GM04504 (cell line): ENCODE data around the gene CDC45.
"Not testable (repeated sequence)": the region's sequence is repeated elsewhere in the genome, so short reads cannot be mapped to it uniquely, and the experiment has no call there.

Source experiments
- DNase-seq: peaks from one replicate; pipeline ENCODE4 v3.0.0-alpha.2; 2012; ENCODE audit warnings: low read depth

Gene CDC45

DNA sequence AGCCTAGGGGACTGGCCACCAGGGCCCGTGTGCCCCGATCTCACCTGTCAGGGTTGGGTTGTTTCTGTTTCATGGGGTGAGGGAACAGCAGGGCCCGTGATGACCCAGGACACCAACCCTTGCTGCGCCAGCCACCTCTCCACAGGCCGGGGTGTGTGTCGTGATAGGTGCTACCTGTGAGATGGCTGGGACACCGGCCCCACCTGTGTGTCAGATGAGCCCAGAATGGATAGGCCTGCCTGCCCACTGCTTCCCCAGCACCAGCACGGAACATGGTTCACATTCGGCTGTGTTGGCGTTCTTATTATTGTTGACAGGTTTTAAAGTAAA is 37.4 kb downstream of the CDC45 start:
- DNase-seq = no peak

DNA sequence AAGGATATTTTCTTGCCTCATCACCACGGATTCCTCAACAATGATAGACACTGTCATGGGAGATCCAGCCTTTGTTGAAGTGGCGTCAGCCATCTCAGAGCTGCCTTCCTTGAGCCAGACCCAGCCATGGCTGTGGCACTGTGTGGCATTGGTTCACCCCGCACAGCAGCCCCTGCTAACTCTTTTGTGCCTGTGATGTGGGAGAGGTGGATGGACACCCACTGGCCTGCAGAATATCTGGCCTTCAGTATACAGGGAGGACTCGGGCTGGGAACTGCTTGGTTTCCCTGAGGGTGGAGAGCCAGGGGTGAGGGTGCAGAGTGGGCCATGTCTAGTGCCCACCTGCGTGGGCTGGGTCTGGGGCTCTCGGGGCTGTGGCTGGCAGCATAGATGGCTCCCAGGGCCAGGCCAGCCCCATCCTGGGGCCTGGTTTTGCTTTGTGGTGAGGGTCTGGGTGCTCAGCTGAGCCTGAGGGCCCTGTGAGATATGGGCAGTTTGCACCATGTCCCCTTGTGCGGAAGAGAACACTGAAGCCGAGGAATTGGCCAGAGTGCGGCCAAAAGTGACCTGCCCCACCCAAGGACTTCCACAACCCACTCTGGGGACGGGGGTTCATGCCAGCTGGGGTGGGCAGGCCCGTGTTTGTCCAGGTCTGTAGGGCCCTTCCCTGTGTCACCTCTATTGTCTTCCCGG is 38.3 kb downstream of the CDC45 start:
- DNase-seq = no peak

DNA sequence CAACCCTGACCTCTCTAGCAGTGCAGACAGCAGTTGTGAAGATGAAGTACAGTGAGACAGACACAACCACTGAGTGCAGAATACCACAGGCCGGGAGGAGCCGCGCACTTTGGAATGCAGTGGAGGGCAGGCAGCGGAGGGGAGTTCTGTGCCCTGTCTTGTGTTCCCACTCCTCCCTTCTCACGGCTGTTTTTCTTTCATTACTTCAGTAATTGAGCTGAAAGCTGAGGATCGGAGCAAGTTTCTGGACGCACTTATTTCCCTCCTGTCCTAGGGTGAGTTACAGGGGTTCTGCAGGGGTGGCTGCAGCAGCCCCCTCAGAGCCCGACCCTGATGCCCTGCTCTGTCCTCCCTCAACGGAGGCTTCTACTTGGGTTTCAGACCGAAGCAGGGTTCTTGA is 38.9 kb downstream of the CDC45 start:
- DNase-seq = no peak

DNA sequence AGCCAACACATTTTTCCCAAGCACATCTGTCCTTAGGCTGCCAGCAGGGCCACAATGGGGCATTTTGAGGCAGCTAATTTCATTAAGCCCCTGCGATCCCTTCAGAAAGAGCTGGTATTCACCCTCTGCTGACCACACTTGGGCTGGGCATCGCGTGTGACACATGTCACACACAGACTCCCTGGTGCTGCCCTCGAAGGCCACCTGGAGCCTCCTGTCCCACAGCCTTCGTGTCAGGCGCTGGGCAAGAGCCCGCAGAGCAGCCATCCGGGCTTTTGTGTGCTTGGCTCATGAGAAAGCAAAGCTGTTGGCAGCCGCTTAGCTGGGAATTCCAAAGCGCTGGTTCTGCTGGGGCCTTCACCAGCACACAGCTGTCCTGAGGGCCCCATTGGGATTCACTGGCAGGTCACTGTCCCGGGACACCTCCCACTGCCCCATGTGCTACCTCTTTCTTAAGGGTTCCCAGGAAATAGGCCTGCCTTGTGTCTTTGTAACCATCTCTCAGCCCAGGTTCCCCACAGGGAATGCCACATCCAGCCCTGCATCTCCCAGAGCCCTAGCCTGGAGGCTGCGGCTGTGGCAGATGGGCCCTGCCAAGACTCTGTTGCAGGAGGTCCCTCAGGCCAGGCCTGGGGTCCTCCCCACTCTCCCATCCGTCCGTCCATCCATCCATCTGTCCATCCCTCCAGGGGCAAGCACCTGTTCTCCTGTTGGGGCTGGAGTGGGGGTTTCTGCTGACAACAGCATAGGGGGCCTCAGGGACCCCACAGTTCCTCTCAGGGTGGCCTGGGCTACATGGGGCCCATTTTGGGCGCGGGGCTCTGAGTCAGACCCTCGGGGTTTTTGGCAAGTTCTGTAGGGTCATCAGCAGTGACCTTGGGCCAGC is 39.6 kb downstream of the CDC45 start:
- no peak for DNase-seq

DNA sequence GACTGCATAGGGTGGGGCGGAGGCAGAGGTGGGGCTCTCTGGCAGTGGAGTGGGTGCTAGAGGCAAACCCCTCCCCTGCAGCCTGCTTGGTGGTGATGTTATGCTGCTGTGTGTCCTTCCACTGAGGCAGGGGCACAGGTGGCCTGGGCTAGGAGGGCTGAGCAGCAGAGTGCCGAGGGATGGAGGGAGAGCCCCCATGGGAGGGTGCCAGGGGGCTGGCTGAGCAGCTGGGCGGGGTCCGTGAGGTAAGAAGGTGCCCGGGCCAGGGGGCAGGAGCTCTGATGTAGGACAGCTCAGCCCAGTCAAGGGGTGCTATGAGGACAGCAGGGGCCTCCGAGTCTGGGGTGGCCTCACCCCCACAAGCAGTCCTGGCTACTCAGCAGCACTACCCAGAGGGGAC is 40.3 kb downstream of the CDC45 start:
- no peak for DNase-seq

DNA sequence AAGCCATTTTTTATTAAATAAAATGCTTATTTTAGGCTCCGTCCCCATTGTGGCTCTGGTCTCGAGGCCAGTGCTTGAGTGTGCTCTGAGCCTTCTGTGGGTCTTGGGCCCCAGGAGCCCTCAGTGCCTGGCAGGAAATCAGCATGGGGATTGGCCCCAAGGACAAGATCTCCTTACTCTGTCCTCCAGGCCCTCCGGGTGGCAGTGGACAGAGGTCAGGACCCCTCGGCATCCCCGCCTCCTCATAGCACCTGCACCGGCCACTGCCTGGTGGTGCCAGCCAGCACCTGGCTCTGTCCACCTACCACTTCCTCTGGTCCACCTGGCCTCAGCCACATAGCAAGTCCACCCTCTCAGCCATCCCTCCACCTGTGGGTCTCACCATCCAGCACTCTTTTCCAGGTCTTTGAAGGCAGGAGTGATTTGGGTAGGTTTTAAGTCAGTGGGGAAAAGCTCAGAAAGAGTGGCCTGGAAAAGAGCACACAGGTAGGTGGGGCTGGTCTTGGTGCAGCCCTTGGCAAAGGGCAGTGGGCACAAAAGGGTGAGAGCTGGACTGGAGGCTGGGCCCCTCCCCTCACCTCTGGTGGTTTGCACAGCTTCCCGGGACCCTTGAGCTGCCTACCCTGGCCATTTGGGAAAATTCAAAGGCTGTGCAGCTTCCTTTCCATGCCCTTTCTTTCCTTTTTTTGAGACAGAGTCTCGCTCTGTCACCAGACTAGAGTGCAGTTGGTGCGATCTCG is 41.0 kb downstream of the CDC45 start:
- no peak for DNase-seq

DNA sequence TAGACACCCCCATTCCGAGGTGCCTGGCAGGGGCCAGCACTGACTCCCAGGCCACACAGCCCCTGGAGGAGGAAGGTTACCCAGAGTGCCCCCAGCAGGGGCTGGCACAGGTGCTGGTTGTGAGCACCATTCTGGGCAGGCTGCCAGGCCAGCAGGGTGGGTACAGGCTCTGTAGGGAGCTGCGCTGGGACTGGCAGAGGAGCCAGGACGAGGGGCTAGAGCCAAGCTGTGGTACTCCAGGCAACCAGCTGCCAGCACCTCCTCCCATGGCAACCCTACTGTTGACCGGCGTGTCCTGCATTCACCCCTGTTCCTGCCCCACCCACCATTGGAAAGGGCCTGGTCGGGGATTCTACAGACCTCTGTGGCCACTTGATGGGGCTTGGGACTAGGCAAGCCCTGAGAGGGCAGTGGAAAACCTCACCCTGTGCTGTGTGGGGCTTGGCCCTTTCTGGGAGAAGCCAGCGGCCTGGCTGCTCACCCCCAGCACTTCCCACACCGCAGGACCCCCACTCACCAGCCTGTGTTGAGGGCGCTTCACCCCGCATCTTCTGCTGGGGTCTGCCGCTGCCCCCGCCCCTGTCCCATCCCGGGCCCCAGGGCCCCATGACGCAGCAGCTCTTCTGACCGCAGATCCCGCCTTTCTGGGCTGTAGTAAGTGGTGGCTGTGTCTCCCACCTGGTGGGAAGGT is 42.6 kb downstream of the CDC45 start:
- DNase-seq = no peak

DNA sequence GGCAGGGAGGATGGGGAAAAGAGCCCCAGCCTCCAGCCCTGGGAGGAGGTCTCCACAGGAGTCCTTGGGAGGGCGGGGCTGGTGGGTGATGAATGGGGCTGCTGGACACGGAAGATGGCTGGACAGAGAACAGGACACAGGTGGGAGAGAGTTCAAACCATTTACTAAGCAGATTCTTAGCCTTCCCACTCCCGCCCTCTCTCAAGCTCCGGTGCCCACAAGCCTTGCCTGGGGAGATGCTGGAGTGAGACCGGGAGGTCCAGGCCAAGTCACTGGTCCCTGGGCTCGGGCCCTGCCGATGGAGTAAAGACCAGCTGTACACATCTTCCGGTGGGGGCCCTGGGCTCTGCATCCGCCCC is 43.1 kb downstream of the CDC45 start:
- no peak for DNase-seq

DNA sequence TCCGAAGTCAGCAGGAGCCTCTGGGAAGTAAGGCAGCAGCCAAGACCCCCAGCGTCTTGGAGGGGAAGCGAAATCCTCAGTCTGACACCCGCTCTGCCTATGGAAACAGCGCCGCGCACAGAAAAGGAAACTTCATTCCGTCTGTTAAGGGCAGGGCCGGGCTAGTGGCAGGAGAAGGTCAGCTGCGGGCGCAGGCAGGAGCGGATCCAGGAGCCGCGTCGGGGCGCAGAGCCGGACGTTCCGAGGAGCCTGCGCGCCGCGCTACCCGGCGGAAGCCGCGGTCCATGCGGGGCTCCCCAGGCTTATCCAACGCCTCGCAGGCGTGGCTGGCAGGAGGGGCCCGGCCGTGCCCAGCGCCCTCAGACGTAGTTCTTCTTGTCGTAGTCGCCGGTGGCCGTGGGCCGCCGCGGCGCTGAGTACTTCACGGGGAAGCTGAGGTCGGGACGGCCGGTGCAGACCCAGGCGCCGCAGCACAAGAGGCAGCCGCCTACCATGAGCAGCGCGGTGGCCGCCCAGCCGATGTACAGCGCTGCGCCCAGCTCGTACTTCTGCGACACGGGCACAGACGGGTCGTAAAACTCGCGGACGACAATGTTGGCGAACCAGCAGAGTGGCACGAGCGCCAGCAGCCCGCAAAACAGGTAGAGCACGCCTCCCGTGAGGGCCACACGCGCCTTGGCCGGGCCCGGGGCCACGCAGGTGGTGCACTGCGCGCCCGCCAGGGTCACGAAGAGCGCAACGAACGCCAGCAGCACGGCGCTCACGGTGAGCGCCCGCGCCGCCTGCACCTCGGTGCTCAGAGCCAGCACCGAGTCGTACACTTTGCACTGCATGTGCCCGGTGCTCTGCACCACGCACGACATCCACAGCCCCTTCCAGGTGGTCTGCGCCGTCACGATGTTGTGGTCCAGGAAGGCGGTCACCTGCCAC is 43.8 kb downstream of the CDC45 start:
- DNase-seq = no peak

DNA sequence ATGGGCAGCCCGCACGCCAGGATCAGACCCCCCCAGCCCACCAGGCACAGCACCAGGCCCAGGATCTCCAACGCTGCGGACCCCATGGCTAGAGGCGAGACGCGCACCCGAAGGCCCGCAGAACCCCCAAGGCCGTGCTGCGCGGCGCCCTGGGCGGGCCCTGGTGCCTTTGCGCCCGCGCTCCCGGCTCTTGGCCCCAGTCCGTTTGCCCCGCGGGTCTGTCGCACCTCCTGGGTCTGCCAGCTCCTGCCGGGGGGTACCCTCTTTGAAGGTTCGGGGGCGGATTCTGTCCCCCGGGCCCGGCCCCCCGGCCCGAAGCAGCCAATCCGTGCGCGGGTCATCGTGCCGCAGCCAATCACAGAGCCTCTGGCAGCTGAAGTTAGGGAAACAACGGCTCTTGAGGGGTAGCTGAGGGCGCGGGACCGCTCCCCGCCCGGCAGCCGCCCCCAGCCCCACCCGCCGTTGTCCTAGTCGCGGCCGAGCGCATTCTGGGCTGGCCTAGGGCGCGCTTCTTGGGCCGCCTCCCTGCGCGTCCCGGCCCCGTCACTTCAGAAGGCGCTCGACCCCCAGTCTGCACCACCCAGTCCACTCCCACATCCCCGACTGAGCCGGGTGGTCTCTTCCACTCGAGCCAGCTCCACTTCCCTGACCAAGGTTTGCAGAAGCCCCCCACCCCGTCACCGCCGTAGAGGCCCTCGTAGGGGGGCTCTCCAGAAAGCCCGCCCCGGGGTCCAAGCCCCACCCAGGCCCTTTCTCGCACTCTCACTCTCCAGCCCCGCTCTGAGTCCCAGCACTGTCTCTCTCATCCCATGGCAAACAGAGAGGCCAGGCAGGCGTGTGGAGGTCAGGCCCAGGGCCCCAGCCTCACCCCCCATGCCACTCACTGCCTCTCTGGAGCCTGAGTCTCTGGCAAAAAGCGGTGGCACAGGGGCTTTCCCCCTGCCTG is 44.7 kb downstream of the CDC45 start, which contains the start of gene CLDN5:
TSS of gene CLDN5 (minus strand) at position 241 of the 946 bp plus-strand sequence. CDS start at position 86, 155 bp downstream.
- DNase-seq = no peak

DNA sequence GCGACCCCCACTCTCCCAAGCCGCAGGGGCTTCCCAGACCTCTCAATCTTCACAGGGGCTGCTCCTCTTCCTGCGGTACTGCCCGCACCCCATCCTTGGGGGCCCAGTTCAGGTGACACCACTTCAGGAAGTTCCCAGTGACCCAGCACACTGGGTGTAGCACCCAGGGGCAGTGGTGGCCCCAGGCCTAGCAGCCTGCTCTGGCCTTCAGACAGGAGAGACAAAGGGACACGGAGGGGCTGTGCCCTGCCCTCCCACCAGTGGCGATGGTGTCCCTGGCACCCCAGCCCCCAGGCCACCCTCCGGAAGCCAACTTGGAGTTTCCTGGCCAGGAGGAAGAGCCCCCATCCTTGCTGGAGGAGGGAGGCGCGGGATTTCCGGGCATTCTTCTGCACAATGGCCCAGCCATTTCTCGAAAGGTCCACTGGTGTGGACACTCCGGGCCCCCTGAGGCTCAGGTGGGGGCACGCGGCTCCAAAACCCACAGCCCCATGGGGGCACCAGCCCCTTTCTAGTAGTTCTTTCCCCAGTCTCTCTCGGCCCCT is 45.5 kb downstream of the CDC45 start:
- no peak for DNase-seq

DNA sequence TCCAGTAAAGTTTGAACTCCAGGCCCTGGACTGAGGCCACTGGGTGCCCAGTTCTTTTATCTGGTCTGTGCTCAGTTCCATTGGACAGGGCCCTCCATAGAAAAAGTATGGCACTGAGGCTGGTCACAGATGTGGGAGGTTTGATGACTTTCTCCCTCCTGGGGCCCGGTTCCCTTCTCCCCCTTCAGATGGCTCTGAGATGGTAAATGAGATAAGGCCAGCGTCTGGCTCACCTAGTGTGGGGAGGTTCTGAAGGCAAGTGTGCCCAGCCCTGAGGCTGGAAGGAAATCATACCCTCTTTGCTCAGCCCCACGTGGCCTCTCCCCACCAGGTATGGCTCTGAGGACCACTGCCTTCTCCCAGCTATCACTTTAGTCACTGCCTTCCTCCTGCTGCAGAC is 45.9 kb downstream of the CDC45 start:
- no peak for DNase-seq

DNA sequence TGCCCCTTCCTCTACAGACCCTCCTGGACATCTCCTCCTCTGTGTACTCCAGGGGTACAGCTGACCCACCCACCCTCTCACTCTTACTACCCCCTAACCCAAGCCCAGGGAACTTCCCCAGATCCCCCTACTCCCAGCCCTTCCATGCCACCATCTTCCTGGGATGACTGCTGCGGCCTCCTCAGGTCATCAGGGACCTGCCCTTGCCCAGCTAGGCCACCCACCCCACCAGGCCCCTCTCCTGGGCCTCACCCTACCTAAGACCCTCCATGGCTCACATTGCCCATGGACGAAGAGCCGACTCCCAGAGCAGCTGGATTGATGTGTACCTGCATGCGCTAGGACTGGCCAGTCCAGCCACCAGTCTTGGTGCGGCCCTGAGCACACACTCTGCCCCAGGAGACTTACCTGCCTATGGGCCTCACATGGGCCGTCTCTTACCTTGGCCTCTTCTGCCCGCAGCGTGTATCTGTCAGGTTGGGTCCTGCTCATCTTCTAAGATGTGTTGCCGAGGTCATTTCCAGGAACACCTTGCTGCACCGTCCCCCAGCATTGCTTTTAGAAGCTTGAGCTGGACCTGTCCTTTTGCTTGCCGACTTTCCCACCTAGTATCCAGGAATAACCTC is 46.5 kb downstream of the CDC45 start:
- DNase-seq = no peak

DNA sequence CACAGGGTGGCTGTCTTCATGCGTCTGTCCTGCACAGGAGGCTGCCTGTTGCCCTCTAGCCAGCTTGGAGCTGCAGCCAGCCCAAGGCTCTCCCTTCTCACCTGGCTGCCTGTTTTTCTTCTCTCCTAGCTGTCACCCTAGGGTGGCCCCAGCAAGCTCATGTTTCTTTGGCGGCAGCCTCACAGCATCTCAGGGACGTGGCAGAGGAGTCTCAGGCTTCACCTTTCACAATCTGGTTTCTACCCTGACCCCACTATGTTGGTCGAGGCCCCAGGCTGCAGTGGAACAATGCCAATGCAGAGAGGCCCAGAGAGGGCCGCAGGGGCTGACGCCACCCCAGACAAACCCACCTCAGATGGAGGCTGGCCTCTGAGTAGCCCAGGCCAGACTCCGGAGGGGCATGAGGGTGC is 47.0 kb downstream of the CDC45 start:
- DNase-seq = no peak

DNA sequence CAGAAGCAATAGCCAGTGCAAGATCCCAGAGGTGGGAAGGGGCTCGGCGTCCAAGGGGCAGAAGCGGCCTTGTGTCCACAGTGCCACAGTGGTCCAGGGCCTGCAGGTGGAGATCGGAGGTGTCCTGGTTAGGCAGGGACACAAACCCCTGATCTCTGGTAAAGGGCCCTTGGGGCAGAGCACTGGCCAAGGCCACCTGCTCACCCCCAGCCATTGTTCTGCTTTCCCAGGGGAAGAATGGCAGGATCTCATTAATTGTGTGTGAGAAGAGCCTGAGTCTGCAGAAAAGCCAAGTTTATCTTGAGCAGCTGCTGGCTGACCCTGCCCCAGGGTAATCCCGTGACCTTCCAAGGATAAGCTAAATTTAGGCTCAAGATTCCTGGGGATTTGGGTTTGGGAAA is 47.6 kb downstream of the CDC45 start:
- no peak for DNase-seq

DNA sequence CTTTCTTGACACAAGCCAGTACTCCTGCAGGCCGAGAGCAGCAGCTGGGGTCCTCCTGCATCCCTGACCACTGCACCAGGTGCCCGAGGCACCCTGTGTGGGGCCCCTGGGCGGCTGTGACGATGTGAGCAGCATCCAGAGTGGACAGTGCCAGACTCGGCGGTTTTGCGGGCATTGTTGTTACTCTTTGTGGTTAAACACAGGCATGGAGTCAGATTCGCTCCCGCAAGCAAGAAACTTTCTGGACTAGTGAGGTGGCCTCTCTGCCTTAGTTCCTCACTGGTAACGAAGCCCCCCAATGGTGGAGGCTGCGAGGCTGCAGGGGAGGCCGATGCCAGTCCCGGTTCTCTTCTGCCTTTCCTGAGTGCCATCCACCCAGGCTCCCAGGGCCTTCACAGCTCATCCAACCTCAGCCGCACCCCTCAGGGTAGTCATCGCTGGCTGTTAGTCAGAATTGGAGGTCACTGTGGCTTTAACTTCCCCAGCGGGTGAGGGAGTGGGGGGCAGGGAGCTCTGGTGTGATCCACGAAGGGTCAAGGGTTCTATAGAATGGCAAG is 48.2 kb downstream of the CDC45 start:
- DNase-seq = no peak

DNA sequence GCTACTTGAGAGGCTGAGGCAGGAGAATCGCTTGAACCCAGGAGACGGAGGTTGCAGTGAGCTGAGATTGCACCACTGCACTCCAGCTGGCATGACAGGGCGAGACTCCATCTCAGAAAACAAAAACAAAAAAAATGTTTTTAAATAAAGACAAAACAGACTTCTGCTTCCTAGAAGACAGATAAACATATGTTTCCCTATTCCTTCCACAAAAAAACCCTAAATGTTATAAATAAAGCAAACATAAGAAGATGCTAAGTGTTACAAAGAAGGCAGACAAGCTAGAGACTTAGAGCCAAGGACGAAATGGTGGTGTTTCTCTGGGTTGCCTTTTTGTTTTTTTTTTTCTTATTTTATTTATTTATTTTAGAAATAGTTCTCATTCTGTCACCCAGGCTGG is 50.1 kb downstream of the CDC45 start:
- DNase-seq = no peak

DNA sequence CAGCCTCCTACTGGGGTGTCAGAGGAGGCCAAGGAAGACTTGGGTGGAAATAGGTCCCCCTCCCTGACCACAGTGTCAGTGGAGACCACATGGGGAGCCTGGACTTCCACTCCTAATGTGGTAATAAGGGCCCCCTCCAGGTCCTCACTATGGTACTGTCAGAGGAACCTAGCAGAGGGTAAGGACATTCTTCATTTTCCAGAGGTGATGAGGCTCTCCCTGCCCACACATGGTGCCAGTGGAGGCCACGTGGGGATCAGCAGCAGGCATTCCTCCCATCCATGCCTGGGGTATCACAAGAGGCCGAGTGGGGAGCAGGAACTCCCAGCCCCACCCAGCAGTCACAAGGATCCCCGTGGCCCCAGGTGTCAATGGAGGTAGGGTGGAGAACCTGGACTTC is 51.0 kb downstream of the CDC45 start:
- DNase-seq = no peak

DNA sequence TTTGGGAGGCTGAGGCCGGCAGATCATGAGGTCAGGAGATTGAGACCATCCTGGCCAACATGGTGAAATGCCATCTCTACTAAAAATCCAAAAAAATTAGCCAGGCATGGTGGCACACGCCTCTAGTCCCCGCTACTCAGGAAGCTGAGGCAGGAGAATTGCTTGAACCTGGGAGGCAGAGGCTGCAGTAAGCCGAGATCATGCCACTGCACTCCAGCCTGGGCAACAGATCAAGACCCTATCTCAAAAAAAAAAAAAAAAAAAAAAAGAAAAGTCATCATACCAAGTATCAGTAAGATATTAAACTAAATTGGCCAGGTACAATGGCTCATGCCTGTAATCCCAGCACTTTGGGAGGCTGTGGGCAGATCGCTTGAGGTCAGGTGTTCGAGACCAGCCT is 51.6 kb downstream of the CDC45 start:
- not testable (repeated sequence) for DNase-seq
